SK-N-SH treated with all-trans-retinoic acid at 6 μM for 48 hours (cell line): ENCODE measurements around the gene PTPRN2.

Source experiments
- ARNTL ChIP-seq: fragments of 450-650 bp; formaldehyde crosslinking; IDR thresholded peaks from 2 replicates; pipeline ENCODE4 v1.5.0; 2020; ENCODE audit warnings: low read depth, mild to moderate bottlenecking, moderate library complexity, borderline replicate concordance
- CSDC2 ChIP-seq: fragments of 250-450 bp; sonication (Bioruptor Pico); IDR thresholded peaks from 2 replicates; pipeline ENCODE4 v1.5.0; 2020; ENCODE audit warnings: mild to moderate bottlenecking, moderate library complexity
- CSRNP3 ChIP-seq: fragments of 250-450 bp; sonication (Bioruptor Pico); IDR thresholded peaks from 2 replicates; pipeline ENCODE4 v1.5.1; 2021; ENCODE audit warnings: mild to moderate bottlenecking, moderate library complexity
- POU6F1 ChIP-seq: fragments of 250-450 bp; sonication (Bioruptor Pico); IDR thresholded peaks from 2 replicates; pipeline ENCODE4 v1.8.0; 2021; ENCODE audit warnings: low read depth, mild to moderate bottlenecking, moderate library complexity, borderline replicate concordance
- TOX ChIP-seq: fragments of 250-450 bp; sonication (Bioruptor Pico); IDR thresholded peaks from 2 replicates; pipeline ENCODE4 v1.8.0; 2021; ENCODE audit warnings: mild to moderate bottlenecking, moderate library complexity, borderline replicate concordance
- TSHZ2 ChIP-seq: fragments of 250-450 bp; sonication (Bioruptor Pico); IDR thresholded peaks from 2 replicates; pipeline ENCODE4 v1.5.0; 2020; ENCODE audit warnings: mild to moderate bottlenecking, moderate library complexity
- ZC3H10 ChIP-seq: fragments of 250-450 bp; sonication (Bioruptor Pico); IDR thresholded peaks from 2 replicates; pipeline ENCODE4 v1.5.1; 2021; ENCODE audit warnings: mild to moderate bottlenecking, moderate library complexity
- ZFP30 ChIP-seq: fragments of 450-650 bp; formaldehyde crosslinking; IDR thresholded peaks from 2 replicates; pipeline ENCODE4 v1.5.0; 2022; ENCODE audit warnings: mild to moderate bottlenecking, moderate library complexity
- TF ChIP-seq, protein P1 (sequence below): fragments of 250-450 bp; sonication (Bioruptor Pico); IDR thresholded peaks from 2 replicates; pipeline ENCODE4 v1.5.1; 2020; ENCODE audit warnings: low read depth, mild to moderate bottlenecking, moderate library complexity
- TF ChIP-seq, protein P2 (sequence below): fragments of 250-450 bp; sonication (Bioruptor Pico); IDR thresholded peaks from 2 replicates; pipeline ENCODE4 v1.8.0; 2020; ENCODE audit warnings: mild to moderate bottlenecking, moderate library complexity, borderline replicate concordance

GRCh38 chr7:158556721-158557440 lies 30.7 kb downstream of the PTPRN2 start:
- no peak for TF ChIP-seq ARNTL
- TF ChIP-seq TOX = no peak
- TF ChIP-seq ZFP30 (CRISPR knock-in tag) = no peak
- no peak for TF ChIP-seq POU6F1
- no peak for TF ChIP-seq ZC3H10 (CRISPR knock-in tag)
- TF ChIP-seq TSHZ2 (CRISPR knock-in tag) = no peak
- TF ChIP-seq, protein P1, sequence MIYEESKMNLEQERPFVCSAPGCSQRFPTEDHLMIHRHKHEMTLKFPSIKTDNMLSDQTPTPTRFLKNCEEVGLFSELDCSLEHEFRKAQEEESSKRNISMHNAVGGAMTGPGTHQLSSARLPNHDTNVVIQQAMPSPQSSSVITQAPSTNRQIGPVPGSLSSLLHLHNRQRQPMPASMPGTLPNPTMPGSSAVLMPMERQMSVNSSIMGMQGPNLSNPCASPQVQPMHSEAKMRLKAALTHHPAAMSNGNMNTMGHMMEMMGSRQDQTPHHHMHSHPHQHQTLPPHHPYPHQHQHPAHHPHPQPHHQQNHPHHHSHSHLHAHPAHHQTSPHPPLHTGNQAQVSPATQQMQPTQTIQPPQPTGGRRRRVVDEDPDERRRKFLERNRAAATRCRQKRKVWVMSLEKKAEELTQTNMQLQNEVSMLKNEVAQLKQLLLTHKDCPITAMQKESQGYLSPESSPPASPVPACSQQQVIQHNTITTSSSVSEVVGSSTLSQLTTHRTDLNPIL = no peak
- no peak for TF ChIP-seq CSDC2
- TF ChIP-seq, protein P2, sequence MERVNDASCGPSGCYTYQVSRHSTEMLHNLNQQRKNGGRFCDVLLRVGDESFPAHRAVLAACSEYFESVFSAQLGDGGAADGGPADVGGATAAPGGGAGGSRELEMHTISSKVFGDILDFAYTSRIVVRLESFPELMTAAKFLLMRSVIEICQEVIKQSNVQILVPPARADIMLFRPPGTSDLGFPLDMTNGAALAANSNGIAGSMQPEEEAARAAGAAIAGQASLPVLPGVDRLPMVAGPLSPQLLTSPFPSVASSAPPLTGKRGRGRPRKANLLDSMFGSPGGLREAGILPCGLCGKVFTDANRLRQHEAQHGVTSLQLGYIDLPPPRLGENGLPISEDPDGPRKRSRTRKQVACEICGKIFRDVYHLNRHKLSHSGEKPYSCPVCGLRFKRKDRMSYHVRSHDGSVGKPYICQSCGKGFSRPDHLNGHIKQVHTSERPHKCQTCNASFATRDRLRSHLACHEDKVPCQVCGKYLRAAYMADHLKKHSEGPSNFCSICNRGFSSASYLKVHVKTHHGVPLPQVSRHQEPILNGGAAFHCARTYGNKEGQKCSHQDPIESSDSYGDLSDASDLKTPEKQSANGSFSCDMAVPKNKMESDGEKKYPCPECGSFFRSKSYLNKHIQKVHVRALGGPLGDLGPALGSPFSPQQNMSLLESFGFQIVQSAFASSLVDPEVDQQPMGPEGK (CRISPR knock-in tag) = no peak
- TF ChIP-seq CSRNP3 (CRISPR knock-in tag) = no peak
